ENCODE results near the gene OR7A17.

Gene OR7A17

GRCh38 chr19:14890643-14891379, 4.9 kb upstream of the OR7A17 start:
- no peaks in the 10 kb centered on the region; the same call in 1 of the 2 replicates for H3K27me3 ChIP-seq (replicated peaks; ENCODE audit: control insufficient read depth, insufficient read depth, low read length)

GRCh38 chr19:14889994-14890642, 4.2 kb upstream of the OR7A17 start:
- Histone ChIP-seq H3K4me3 (replicated peaks; ENCODE audit: low read depth, low read length) (no peak overlapping the region), H3K27me3 (replicated peaks; ENCODE audit: control insufficient read depth, insufficient read depth, low read length) (no peaks in the 10 kb centered on the region; the same call in 1 of the 2 replicates), H3K36me3 (ENCODE audit: control insufficient read depth, insufficient read depth, low read length) (no peaks in the 10 kb centered on the region)
- no peak for TF ChIP-seq CTCF (IDR thresholded peaks at IDR 0.05; ENCODE audit: insufficient read depth, low read length, poor library complexity, severe bottlenecking)
- no peak for DNase-seq (ENCODE audit: extremely low read depth, insufficient read length)

More at GRCh38 chr19:14890643-14891379, 4.9 kb upstream of the OR7A17 start:
- TF ChIP-seq CTCF (IDR thresholded peaks at IDR 0.05; ENCODE audit: insufficient read depth, low read length, poor library complexity, severe bottlenecking): no peak
- Histone ChIP-seq H3K36me3 (ENCODE audit: control insufficient read depth, insufficient read depth, low read length) (no peaks in the 10 kb centered on the region), H3K4me3 (replicated peaks; ENCODE audit: low read depth, low read length) (no peak overlapping the region)
- DNase-seq (ENCODE audit: extremely low read depth, insufficient read length): no peak

GRCh38 chr19:14871619-14872230, 14.2 kb downstream of the OR7A17 start:
- no peaks in the 10 kb centered on the region for H3K27me3 ChIP-seq (replicated peaks; ENCODE audit: control insufficient read depth, insufficient read depth, low read length)
- H3K4me3 ChIP-seq (replicated peaks; ENCODE audit: low read depth, low read length): no peak overlapping the region
- TF ChIP-seq CTCF (IDR thresholded peaks at IDR 0.05; ENCODE audit: insufficient read depth, low read length, poor library complexity, severe bottlenecking): peak; percentile 41
- H3K36me3 ChIP-seq (ENCODE audit: control insufficient read depth, insufficient read depth, low read length): no peaks in the 10 kb centered on the region
- DNase-seq (ENCODE audit: extremely low read depth, insufficient read length): no peak

- Histone ChIP-seq H3K4me3 (replicated peaks; ENCODE audit: low read depth, low read length) (no peak overlapping the region), H3K27me3 (replicated peaks; ENCODE audit: control insufficient read depth, insufficient read depth, low read length) (no peaks in the 10 kb centered on the region; the same call in 1 of the 2 replicates), H3K36me3 (ENCODE audit: control insufficient read depth, insufficient read depth, low read length) (no peaks in the 10 kb centered on the region)
- DNase-seq (ENCODE audit: extremely low read depth, insufficient read length): no peak
- TF ChIP-seq CTCF (IDR thresholded peaks at IDR 0.05; ENCODE audit: insufficient read depth, low read length, poor library complexity, severe bottlenecking): no peak
These were observed 17.4 kb downstream of the OR7A17 start for GRCh38 chr19:14868497-14868896.

GRCh38 chr19:14848822-14849221, 37.1 kb downstream of the OR7A17 start, which contains the start of gene OR7A10:
TSS of gene OR7A10 (minus strand) at chr19:14848922. CDS start at chr19:14841877, 7,045 bp downstream.
- Histone ChIP-seq H3K4me3 (replicated peaks; ENCODE audit: low read depth, low read length) (no peak within 1 kb of the TSS), H3K36me3 (ENCODE audit: control insufficient read depth, insufficient read depth, low read length) (no peaks in the 10 kb centered on the region), H3K27me3 (replicated peaks; ENCODE audit: control insufficient read depth, insufficient read depth, low read length) (no peaks in the 10 kb centered on the region)
- TF ChIP-seq CTCF (IDR thresholded peaks at IDR 0.05; ENCODE audit: insufficient read depth, low read length, poor library complexity, severe bottlenecking): no peak
- DNase-seq (ENCODE audit: extremely low read depth, insufficient read length): no peak
